IPS DF 6.9 (cell line): ENCODE measurements around the gene ARPP19.
"Not testable (repeated sequence)": the region's sequence is repeated elsewhere in the genome, so short reads cannot be mapped to it uniquely, and the experiment has no call there.

Experiments
- DNase-seq: peaks from one replicate; pipeline ENCODE4 v3.0.0-alpha.2; 2013; ENCODE audit warnings: low read depth, low spot score
- H3K27ac ChIP-seq: one replicate; pipeline ENCODE4 v1.5.1; 2013; ENCODE audit warnings: low read length, control low read depth
- H3K27me3 ChIP-seq: 2 replicates; pipeline ENCODE4 v1.6.1; 2013; ENCODE audit warnings: mild to moderate bottlenecking, low read length; ENCODE audit not compliant: control insufficient read depth, insufficient read depth
- H3K36me3 ChIP-seq: 2 replicates; pipeline ENCODE4 v1.6.1; 2013; ENCODE audit warnings: low read length; ENCODE audit not compliant: control insufficient read depth, insufficient read depth
- H3K4me1 ChIP-seq: 2 replicates; pipeline ENCODE4 v1.6.1; 2013; ENCODE audit warnings: low read length; ENCODE audit not compliant: control insufficient read depth, insufficient read depth
- H3K4me3 ChIP-seq: 2 replicates; pipeline ENCODE4 v1.5.1; 2013; ENCODE audit warnings: mild to moderate bottlenecking, low read length
- H3K9me3 ChIP-seq: 2 replicates; pipeline ENCODE4 v1.6.1; 2013; ENCODE audit warnings: low read length, inconsistent platforms; ENCODE audit not compliant: control insufficient read depth, insufficient read depth
- WGBS: extraction: QIAGEN DNeasy Blood & Tissue Kit; methylation state at CpG from one replicate; pipeline ENCODE4 v1.1.7; 2013; ENCODE audit warnings: mixed read lengths, missing lambda C conversion rate; ENCODE audit not compliant: insufficient read length, insufficient coverage; 5-methylcytosine and 5-hydroxymethylcytosine counted together

ARPP19 gene, protein sequence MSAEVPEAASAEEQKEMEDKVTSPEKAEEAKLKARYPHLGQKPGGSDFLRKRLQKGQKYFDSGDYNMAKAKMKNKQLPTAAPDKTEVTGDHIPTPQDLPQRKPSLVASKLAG

DNA sequence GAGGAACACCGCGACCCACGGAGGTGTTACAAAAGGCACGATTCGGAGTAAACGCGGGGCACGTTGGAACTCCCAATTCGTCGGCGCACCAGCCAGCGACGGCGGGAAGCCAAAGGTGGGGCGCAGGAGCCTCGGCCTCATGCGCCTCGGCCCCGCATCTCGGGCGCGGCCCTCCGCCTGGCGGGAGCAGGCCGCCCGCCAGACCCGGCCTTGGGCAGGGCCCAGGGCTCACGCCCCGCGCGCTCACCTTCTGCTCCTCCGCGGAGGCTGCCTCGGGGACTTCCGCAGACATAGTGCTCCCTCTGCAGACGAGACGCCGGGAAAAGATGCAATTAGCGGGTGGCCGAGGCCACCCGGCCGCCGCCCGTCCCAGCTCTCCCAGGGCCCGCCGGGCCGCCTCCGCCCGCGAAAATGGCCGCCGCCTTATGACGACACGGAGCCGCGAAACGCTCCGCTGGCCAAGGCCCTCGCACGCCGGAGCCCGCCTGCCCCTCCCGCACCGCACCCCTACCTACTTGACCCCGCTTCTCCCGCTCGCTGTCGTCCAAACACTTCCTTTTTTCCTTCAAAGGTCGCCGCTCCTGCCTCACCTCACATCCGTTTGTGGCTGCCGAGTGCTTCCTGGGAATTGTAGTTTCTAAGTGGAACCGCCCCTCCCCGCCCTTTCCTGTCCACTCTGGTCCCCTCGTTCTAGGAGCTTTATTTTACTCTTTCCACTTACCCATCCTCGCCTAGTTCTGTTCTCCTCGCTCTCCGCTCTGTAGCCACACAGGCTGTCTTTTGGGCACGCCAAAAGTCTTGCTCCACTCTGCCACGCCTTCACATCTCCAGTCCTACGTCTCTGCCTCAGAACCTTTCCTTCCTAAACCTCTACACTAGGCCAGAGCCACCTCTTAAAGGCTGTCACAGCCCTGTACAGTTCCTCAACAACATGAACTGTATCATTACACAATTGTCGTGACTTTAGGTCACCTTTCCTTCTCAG is at the start of gene ARPP19:
Gene ARPP19 (minus strand): TSS at position 430 of the 985 bp plus-strand sequence. CDS start 138 bp downstream, at position 292.
- Histone ChIP-seq H3K4me3 (peak within 1 kb of the TSS; percentile 88), H3K27ac (no peak within 1 kb of the TSS), H3K4me1 (no peaks in the 10 kb centered on the region), H3K27me3 (no peaks in the 10 kb centered on the region), H3K9me3 (no peaks in the 10 kb centered on the region; the same call in 1 of the 2 replicates), H3K36me3 (no peaks in the 10 kb centered on the region)
- no CpG with 5 or more reads among the region's 82 CpGs for WGBS
- DNase-seq: peak; percentile 85

DNA sequence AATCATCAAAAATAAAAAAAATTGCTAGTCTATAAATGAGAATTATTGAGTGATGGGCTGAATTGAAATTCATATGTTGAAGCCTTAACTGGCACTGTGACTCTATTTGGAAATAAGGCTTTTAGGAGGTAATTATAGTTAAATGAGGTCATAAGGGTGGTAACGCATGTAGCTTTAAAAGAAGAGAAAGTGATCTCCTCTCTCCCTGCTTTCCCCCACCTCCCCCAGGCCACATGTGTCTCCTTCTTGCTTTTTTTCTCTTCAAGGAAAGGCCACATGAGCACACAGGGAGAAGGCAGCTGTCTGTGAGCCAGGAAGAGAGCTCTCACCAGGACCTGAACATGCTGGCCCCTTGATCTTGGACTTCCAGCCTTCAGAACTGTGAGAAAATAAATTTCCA is 48.2 kb upstream of the ARPP19 start:
- Histone ChIP-seq H3K27me3 (no peaks in the 10 kb centered on the region), H3K27ac (no peak overlapping the region), H3K4me3 (no peak overlapping the region), H3K9me3 (no peaks in the 10 kb centered on the region), H3K4me1 (no peaks in the 10 kb centered on the region), H3K36me3 (no peaks in the 10 kb centered on the region)
- no CpG with 5 or more reads among the region's 1 CpG for WGBS
- DNase-seq: no peak

DNA sequence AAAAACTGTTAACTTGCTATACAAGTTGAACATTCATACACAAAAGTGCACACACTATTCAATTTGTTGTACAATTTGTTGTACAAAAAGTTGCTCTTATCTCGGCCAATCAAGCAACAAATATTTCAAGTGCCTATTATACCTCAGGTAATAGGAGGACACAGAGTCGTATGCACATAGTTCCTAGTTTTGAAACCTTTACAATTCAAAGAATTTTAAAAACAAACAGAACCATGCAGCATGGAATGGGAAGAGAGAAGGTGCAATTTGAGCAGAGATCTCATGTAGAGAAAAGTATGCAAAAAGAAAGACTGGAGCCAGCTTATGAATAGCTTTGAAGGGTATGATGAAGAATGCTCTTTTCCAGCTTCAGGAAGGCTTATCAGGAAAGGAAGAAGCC is 46.5 kb upstream of the ARPP19 start:
- WGBS: no CpG with 5 or more reads among the region's 2 CpGs
- Histone ChIP-seq H3K9me3 (no peaks in the 10 kb centered on the region), H3K4me1 (no peaks in the 10 kb centered on the region), H3K4me3 (no peak overlapping the region), H3K36me3 (no peaks in the 10 kb centered on the region), H3K27me3 (no peaks in the 10 kb centered on the region), H3K27ac (no peak overlapping the region)
- DNase-seq: no peak

DNA sequence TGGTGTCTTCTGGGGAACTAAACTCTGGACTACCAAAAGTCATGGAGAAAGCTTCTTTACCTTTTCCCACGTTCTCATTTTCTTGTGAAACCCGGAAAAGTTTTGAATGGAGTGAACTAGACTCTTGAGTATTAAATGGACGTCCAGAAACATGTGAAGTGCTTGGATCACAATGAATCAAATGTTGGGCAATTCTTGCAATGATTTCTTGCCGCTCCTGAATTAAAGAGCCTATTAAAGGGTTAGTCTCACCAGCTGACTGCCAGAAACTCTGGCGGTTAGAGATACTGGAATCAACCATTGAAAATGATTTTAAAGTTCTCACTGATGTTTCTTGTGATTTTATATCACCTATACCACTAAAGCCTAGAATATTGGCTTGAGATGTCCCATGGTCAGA is 40.8 kb upstream of the ARPP19 start:
- H3K36me3 ChIP-seq: no peaks in the 10 kb centered on the region
- no CpG with 5 or more reads among the region's 5 CpGs for WGBS
- H3K27ac ChIP-seq: no peak overlapping the region
- DNase-seq: no peak
- no peaks in the 10 kb centered on the region for H3K4me1 ChIP-seq
- no peaks in the 10 kb centered on the region for H3K9me3 ChIP-seq
- no peak overlapping the region for H3K4me3 ChIP-seq
- H3K27me3 ChIP-seq: no peaks in the 10 kb centered on the region

DNA sequence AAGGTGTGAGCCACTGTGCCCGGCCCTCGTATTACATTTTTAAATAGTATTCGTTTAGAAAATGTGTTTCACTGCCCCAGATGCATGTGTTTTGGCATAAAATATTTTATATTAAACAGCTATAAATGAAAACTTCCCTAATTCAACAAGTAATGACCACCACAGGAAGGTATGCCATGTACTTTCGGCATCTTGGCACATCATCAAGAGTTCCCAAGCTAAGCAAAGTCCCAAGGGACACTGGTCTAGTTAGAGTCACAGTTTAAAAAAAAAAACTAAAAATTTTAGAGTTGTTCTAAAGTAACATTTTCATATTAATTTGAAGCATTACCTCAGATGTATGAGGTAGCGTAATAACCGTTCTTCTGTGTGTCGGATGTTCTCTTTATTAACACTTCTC is 15.6 kb upstream of the ARPP19 start:
- H3K36me3 ChIP-seq: no peaks in the 10 kb centered on the region
- H3K27ac ChIP-seq: no peak overlapping the region
- H3K9me3 ChIP-seq: no peaks in the 10 kb centered on the region
- no peaks in the 10 kb centered on the region for H3K4me1 ChIP-seq
- no peak for DNase-seq
- no CpG with 5 or more reads among the region's 7 CpGs for WGBS
- no peak overlapping the region for H3K4me3 ChIP-seq
- no peaks in the 10 kb centered on the region for H3K27me3 ChIP-seq

DNA sequence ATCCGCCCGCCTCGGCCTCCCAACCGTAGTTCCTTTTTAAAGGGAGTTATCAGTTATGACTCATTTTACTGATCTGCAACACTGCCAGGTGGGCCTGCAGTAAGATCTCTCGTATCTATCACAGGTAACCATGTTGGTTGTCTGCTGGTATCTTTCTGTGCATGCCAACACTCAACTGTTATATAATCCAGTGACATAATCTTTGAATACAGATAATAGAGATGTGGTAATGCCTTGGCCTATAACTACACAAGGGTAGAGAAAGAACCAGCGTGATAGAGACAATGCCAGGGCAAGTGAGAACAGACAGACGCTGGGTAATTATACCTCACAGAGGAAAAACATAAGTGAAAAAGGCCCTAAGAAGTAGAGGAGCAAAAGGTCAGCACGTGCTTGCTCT is 11.0 kb upstream of the ARPP19 start:
- no peak for DNase-seq
- no peaks in the 10 kb centered on the region for H3K27me3 ChIP-seq
- no peak overlapping the region for H3K4me3 ChIP-seq
- no peaks in the 10 kb centered on the region for H3K9me3 ChIP-seq
- no peaks in the 10 kb centered on the region for H3K4me1 ChIP-seq
- H3K36me3 ChIP-seq: no peaks in the 10 kb centered on the region
- WGBS: no CpG with 5 or more reads among the region's 8 CpGs
- no peak overlapping the region for H3K27ac ChIP-seq

DNA sequence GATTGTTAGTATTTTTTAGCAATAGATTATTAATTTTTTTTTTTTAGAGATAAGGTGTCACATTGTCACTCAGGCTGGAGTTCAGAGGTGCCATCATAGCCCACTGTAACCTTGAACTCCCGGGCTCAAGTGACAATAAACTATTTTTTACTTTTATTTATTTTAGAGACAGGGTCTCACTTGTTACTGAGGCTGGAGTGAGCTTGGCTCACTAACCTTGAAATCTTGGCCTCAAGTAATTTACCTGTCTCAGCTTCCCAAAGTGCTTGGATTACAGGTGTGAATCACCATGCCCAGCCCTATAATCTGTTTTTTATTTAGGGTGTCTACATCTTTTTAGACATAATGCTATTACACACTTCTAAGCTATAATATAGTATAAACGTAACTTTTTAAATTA is 7.9 kb upstream of the ARPP19 start:
- Histone ChIP-seq H3K9me3 (no peaks in the 10 kb centered on the region; the same call in 1 of the 2 replicates), H3K27me3 (no peaks in the 10 kb centered on the region), H3K4me1 (no peaks in the 10 kb centered on the region), H3K36me3 (no peaks in the 10 kb centered on the region), H3K4me3 (no peak overlapping the region), H3K27ac (no peak overlapping the region)
- DNase-seq: no peak
- no CpG with 5 or more reads among the region's 2 CpGs for WGBS

DNA sequence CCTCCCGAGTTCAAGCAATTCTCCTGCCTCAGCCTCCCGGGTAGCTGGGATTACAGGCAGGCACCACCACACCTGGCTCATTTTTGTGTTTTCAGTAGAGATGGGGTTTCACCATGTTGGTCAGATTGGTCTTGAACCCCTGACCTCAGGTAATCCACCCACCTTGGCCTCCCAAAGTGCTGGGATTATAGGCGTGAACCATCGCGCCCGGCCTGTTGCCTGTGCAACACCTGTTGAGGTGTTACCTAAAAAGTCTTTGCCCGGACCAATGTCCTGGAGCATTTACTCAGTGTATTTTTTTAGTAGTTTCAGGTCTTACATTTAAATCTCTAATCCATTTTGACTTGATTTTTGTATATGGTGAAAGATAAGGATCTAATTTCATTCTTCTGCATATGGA is 6.7 kb upstream of the ARPP19 start:
- WGBS: no CpG with 5 or more reads among the region's 7 CpGs
- not testable (repeated sequence) for H3K9me3 ChIP-seq, H3K4me3 ChIP-seq, H3K36me3 ChIP-seq, H3K4me1 ChIP-seq, H3K27me3 ChIP-seq, DNase-seq, H3K27ac ChIP-seq

DNA sequence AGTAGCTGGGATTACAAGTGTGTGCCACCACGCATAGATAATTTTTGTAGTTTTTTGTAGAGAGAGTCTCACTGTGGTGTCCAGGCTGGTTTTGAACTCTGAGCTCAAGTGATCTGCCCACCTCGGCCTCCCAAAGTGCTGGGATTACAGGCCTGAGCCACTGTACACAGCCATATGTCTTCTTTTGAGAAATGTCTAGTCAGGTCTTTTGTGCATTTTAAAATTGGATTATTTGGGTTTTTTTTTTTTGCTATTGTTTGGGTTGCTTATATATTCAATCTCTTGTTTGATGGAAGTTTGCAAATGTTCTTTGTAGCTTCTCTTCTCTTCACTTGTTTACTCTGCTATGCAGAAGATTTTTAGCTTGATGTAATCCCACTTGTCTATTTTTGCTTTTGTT is 6.2 kb upstream of the ARPP19 start:
- no peak overlapping the region for H3K4me3 ChIP-seq
- no CpG with 5 or more reads among the region's 2 CpGs for WGBS
- no peaks in the 10 kb centered on the region for H3K36me3 ChIP-seq
- H3K27me3 ChIP-seq: no peaks in the 10 kb centered on the region
- H3K27ac ChIP-seq: no peak overlapping the region
- no peak for DNase-seq
- H3K4me1 ChIP-seq: no peaks in the 10 kb centered on the region
- H3K9me3 ChIP-seq: no peaks in the 10 kb centered on the region; the same call in 1 of the 2 replicates

DNA sequence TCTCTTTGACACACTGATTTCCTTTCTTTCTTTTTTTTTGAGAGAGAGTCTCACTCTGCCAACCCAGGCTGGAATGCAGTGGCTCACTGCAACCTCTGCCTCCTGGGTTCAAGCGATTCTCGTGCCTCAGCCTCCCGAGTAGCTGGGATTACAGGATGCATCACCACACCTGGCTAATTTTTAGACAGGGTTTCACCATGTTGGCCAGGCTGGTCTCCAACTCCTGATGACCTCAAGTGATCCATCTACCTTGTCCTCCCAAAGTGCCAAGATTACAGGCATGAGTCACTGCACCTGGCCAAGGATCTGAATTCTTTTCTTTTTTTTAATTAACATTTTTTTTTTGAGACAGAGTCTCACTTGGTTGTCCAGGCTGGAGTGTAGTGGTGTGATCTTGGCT is 5.8 kb upstream of the ARPP19 start:
- WGBS: no CpG with 5 or more reads among the region's 3 CpGs
- not testable (repeated sequence) for DNase-seq, H3K4me3 ChIP-seq, H3K9me3 ChIP-seq, H3K27ac ChIP-seq, H3K27me3 ChIP-seq, H3K4me1 ChIP-seq, H3K36me3 ChIP-seq
